SH-SY5Y (cell line): Measurements from ENCODE around the gene COL6A1.

Experiments used
- GATA2 ChIP-seq: IDR thresholded peaks from 2 replicates; pipeline ENCODE4 v1.6.1; 2011; ENCODE audit warnings: mild to moderate bottlenecking, low read depth, low read length
- GATA3 ChIP-seq: IDR thresholded peaks from 2 replicates; pipeline ENCODE4 v1.6.1; 2011; ENCODE audit warnings: low read depth, mild to moderate bottlenecking, low read length, moderate library complexity

DNA sequence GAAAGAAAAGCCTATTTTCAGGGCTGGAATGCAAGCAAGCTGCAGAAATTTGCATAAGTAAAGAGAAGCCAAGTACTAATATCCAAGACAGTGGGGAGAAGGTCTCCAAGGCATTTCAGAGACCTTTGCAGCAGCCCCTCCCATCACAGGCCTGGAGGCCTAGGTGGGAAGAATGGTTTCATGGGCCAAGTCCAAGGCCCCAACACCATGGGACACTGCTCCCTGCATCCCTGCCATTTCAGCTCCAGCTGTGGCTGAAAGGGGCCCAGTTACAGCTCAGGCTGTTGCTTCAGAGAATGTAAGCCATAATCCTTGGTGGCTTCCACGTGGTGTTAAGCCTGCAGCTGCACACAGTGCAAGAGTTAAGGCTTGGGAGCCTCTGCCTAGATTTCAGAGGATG is 16.9 kb upstream of the COL6A1 start:
- no peak for TF ChIP-seq GATA2
- TF ChIP-seq GATA3 = no peak
